IMR-90 (cell line): ENCODE data around the gene SPDYE1. TPM values are rescaled to one million over a fixed set of nuclear protein-coding genes. Genes with fewer than 3 reads are reported as not detected.
"Not testable (repeated sequence)": the region's sequence is repeated elsewhere in the genome, so short reads cannot be mapped to it uniquely, and the experiment has no call there.

Experiments
- ATAC-seq: fragments of 200-7000 bp; cut with Tn5 transposase; 2 replicates; pipeline ENCODE4 v1.9.1; 2020; ENCODE audit warnings: low read depth, mild to moderate bottlenecking, moderate library complexity
- BruUV-seq: library from RNA; stranded (reverse); fragments of 400-500 nt; replicated peaks from 2 replicates; lab custom pipeline; 2021; lab: Mats Ljungman, UMichigan
- CTCF ChIA-PET: fragments of 300-600 bp; formaldehyde crosslinking; extraction: SDS; loops from one replicate; lab custom pipeline; 2021; ENCODE audit warnings: antibody characterized with exemption; lab: Yijun Ruan, JAX
- POLR2A ChIA-PET: fragments of 300-600 bp; sonication (Branson Sonifier 250); formaldehyde crosslinking; loops from one replicate; lab custom pipeline; 2022; ENCODE audit warnings: antibody characterized with exemption; ENCODE audit not compliant: unreplicated experiment; lab: Charles Lee
- DNase-seq: peaks from one replicate; pipeline ENCODE4 v3.0.0; 2013
- H2AFZ ChIP-seq: replicated peaks from 2 replicates; pipeline ENCODE3; 2013; ENCODE audit warnings: low read length, mild to moderate bottlenecking; ENCODE audit not compliant: poor library complexity
- H2AK5ac ChIP-seq: 2 replicates; pipeline ENCODE4 v1.6.1; 2013; ENCODE audit warnings: low read depth, low read length, inconsistent platforms
- H2AK9ac ChIP-seq: replicated peaks from 2 replicates; pipeline ENCODE3; 2013; ENCODE audit warnings: mild to moderate bottlenecking, low read depth, low read length, moderate library complexity; ENCODE audit not compliant: poor library complexity
- H2BK120ac ChIP-seq: 2 replicates; pipeline ENCODE4 v1.6.1; 2013; ENCODE audit warnings: low read depth, low read length, inconsistent platforms
- H2BK15ac ChIP-seq: 3 replicates; pipeline ENCODE4 v1.6.1; 2013; ENCODE audit warnings: low read depth, low read length, inconsistent platforms
- H2BK20ac ChIP-seq: 2 replicates; pipeline ENCODE4 v1.6.1; 2013; ENCODE audit warnings: low read depth, mild to moderate bottlenecking, inconsistent platforms, low read length, moderate library complexity
- H2BK5ac ChIP-seq: 2 replicates; pipeline ENCODE4 v1.6.1; 2013; ENCODE audit warnings: mild to moderate bottlenecking, low read depth, low read length, inconsistent platforms; ENCODE audit not compliant: poor library complexity, severe bottlenecking
- H3K14ac ChIP-seq: replicated peaks from 2 replicates; pipeline ENCODE4 v1.6.1; 2013; ENCODE audit warnings: low read depth, low read length, inconsistent platforms
- H3K18ac ChIP-seq: 2 replicates; pipeline ENCODE4 v1.6.1; 2013; ENCODE audit warnings: low read depth, low read length, control low read depth
- H3K23ac ChIP-seq: 2 replicates; pipeline ENCODE4 v1.6.1; 2013; ENCODE audit warnings: low read depth, low read length, inconsistent platforms
- H3K27ac ChIP-seq: 2 replicates; pipeline ENCODE4 v1.5.1; 2013; ENCODE audit warnings: mild to moderate bottlenecking, control low read depth, low read length; ENCODE audit not compliant: insufficient read depth
- H3K27me3 ChIP-seq: 2 replicates; pipeline ENCODE4 v1.6.1; 2013; ENCODE audit warnings: low read length; ENCODE audit not compliant: control insufficient read depth, insufficient read depth
- H3K36me3 ChIP-seq: 2 replicates; pipeline ENCODE4 v1.6.1; 2013; ENCODE audit warnings: low read length, mixed read lengths; ENCODE audit not compliant: control insufficient read depth, insufficient read depth
- H3K4ac ChIP-seq: 2 replicates; pipeline ENCODE4 v1.6.1; 2013; ENCODE audit warnings: low read depth, low read length, inconsistent platforms
- H3K4me1 ChIP-seq: 2 replicates; pipeline ENCODE4 v1.6.1; 2013; ENCODE audit warnings: low read length, mixed read lengths; ENCODE audit not compliant: control insufficient read depth, insufficient read depth
- H3K4me2 ChIP-seq: 2 replicates; pipeline ENCODE4 v1.6.1; 2013; ENCODE audit warnings: low read depth, mild to moderate bottlenecking, control low read depth, low read length, moderate library complexity
- H3K4me3 ChIP-seq: 2 replicates; pipeline ENCODE4 v1.5.1; 2013; ENCODE audit warnings: low read depth, mild to moderate bottlenecking, control low read depth, low read length, moderate library complexity; ENCODE audit not compliant: insufficient read depth
- H3K56ac ChIP-seq: 2 replicates; pipeline ENCODE4 v1.6.1; 2013; ENCODE audit warnings: low read length, inconsistent platforms; ENCODE audit not compliant: insufficient read depth; ENCODE audit errors: extremely low read depth
- H3K79me1 ChIP-seq, 2 experiments: 2 replicates each; pipeline ENCODE4 v1.6.1; 2013; ENCODE audit warnings: low read length in 2 of 2, inconsistent platforms in 1 of 2, low read depth in 1 of 2
- H3K9ac ChIP-seq: 2 replicates; pipeline ENCODE4 v1.6.1; 2013; ENCODE audit warnings: low read depth, low read length, control low read depth
- H3K9me1 ChIP-seq: 2 replicates; pipeline ENCODE4 v1.6.1; 2013; ENCODE audit warnings: low read length, inconsistent platforms; ENCODE audit not compliant: insufficient read depth
- H3K9me3 ChIP-seq: 2 replicates; pipeline ENCODE4 v1.6.1; 2013; ENCODE audit warnings: low read length; ENCODE audit not compliant: control insufficient read depth, insufficient read depth
- H4K20me1 ChIP-seq: 2 replicates; pipeline ENCODE4 v1.6.1; 2013; ENCODE audit warnings: low read length, inconsistent platforms; ENCODE audit not compliant: insufficient read depth
- H4K5ac ChIP-seq: 2 replicates; pipeline ENCODE4 v1.6.1; 2013; ENCODE audit warnings: mild to moderate bottlenecking, low read depth, low read length, control low read depth
- H4K8ac ChIP-seq, 2 experiments: 2 replicates each; pipeline ENCODE4 v1.6.1; 2013; ENCODE audit warnings: low read depth in 2 of 2, low read length in 2 of 2, control low read depth in 1 of 2, inconsistent platforms in 1 of 2
- H4K91ac ChIP-seq: 2 replicates; pipeline ENCODE4 v1.6.1; 2013; ENCODE audit warnings: low read depth, low read length, inconsistent platforms; ENCODE audit not compliant: insufficient read depth
- WGBS, 2 experiments: methylation state at CpG; one replicate each; pipeline versions ENCODE4 v1.1.5 to v1.1.7; 2013; ENCODE audit warnings: missing lambda C conversion rate in 2 of 2; ENCODE audit not compliant: insufficient read length in 1 of 2; ENCODE audit errors: extremely low coverage in 2 of 2; 5-methylcytosine and 5-hydroxymethylcytosine counted together
- dilution Hi-C: fragments of 300-500 bp; cut with HindIII; formaldehyde crosslinking; loops from one replicate; pipeline ENCODE4 v1.14.3; 2018; ENCODE audit warnings: low sequenced_read_pairs; ENCODE audit not compliant: unreplicated experiment
- in situ Hi-C: fragments of 300-500 bp; cut with MboI; formaldehyde crosslinking; loops from 3 replicates; pipeline ENCODE4 v1.14.3; 2019; ENCODE audit warnings: low sequenced_read_pairs, inconsistent platforms, mixed read lengths
- intact Hi-C: fragments of 100-400 bp; cut with micrococcal nuclease; formaldehyde crosslinking; loops from 2 replicates; pipeline ENCODE4 v1.10.0; 2022
- polyA plus RNA-seq, 3 experiments: library from polyadenylated mRNA; depleted of rRNA; stranded (reverse); fragments of >200 nt; gene quantifications; 2 replicates each; pipeline ENCODE4 v1.2.3, GENCODE V29; 2012; ENCODE audit warnings: low replicate concordance in 1 of 3
- total RNA-seq: library from RNA; depleted of rRNA; stranded (reverse); fragments of >200 nt; gene quantifications from 2 replicates; pipeline ENCODE4 v1.2.3, GENCODE V29; 2012

SPDYE1 gene
- total and polyA plus RNA-seq, 2 of the 4 experiments (the other 2 are of a cell fraction), result not detected

- H4K91ac ChIP-seq, H2BK20ac ChIP-seq, H3K27me3 ChIP-seq, H2AFZ ChIP-seq, H4K5ac ChIP-seq, in situ Hi-C loops, H3K79me1 ChIP-seq, H2BK5ac ChIP-seq, H2AK5ac ChIP-seq, H3K18ac ChIP-seq, H3K23ac ChIP-seq, H3K27ac ChIP-seq, H4K8ac ChIP-seq, H3K4ac ChIP-seq, H4K20me1 ChIP-seq, DNase-seq, H3K56ac ChIP-seq, H3K9me1 ChIP-seq, H3K4me2 ChIP-seq, H3K9me3 ChIP-seq, intact Hi-C loops, CTCF ChIA-PET, H2BK120ac ChIP-seq, dilution Hi-C loops, H2BK15ac ChIP-seq, H3K4me3 ChIP-seq, H2AK9ac ChIP-seq, BruUV-seq, POLR2A ChIA-PET, H3K14ac ChIP-seq, ATAC-seq, H3K4me1 ChIP-seq, H3K9ac ChIP-seq, H3K36me3 ChIP-seq: not testable (repeated sequence)
- WGBS, 2 experiments, result no CpG with 5 or more reads among the region's 6 CpGs
Observed at GRCh38 chr7:43982848-43983247, 14.8 kb upstream of the SPDYE1 start.

- H2BK20ac ChIP-seq, CTCF ChIA-PET, H2AK5ac ChIP-seq, H2BK120ac ChIP-seq, H3K14ac ChIP-seq, BruUV-seq, H4K5ac ChIP-seq, H2AK9ac ChIP-seq, H4K91ac ChIP-seq, DNase-seq, H3K56ac ChIP-seq, H3K4me1 ChIP-seq, H3K23ac ChIP-seq, H3K9ac ChIP-seq, H2BK5ac ChIP-seq, H3K9me3 ChIP-seq, H2BK15ac ChIP-seq, H4K8ac ChIP-seq, H2AFZ ChIP-seq, POLR2A ChIA-PET, H3K27me3 ChIP-seq, ATAC-seq, H3K36me3 ChIP-seq, H3K18ac ChIP-seq, H3K4me3 ChIP-seq, H4K20me1 ChIP-seq, in situ Hi-C loops, H3K4ac ChIP-seq, intact Hi-C loops, H3K27ac ChIP-seq, H3K79me1 ChIP-seq, H3K4me2 ChIP-seq, H3K9me1 ChIP-seq, dilution Hi-C loops: not testable (repeated sequence)
- WGBS, 2 experiments, result no CpG with 5 or more reads among the region's 2 CpGs
Observed at GRCh38 chr7:43983736-43984135, 14.0 kb upstream of the SPDYE1 start.
